Osteoblast (primary cell): ENCODE measurements around the gene MSI1. TPM values are rescaled to one million over a fixed set of nuclear protein-coding genes. Genes with fewer than 3 reads are reported as not detected.

Source experiments
- DNase-seq: peaks from one replicate; pipeline ENCODE4 v3.0.0; 2011; ENCODE audit warnings: low spot score, mixed read lengths; ENCODE audit not compliant: insufficient read length; ENCODE audit errors: missing footprints
- H2AFZ ChIP-seq: 2 replicates; pipeline ENCODE4 v1.6.0; 2011; ENCODE audit warnings: mild to moderate bottlenecking, low read length
- H3K27ac ChIP-seq: 2 replicates; pipeline ENCODE4 v1.5.1; 2011; ENCODE audit warnings: mild to moderate bottlenecking, low read depth, low read length, moderate library complexity
- H3K27me3 ChIP-seq: 2 replicates; pipeline ENCODE4 v1.6.0; 2012; ENCODE audit warnings: mild to moderate bottlenecking, control low read depth, inconsistent platforms, low read length, moderate library complexity; ENCODE audit not compliant: insufficient read depth
- H3K36me3 ChIP-seq: 2 replicates; pipeline ENCODE4 v1.5.1; 2011; ENCODE audit warnings: mild to moderate bottlenecking, low read length, control low read depth, moderate library complexity; ENCODE audit not compliant: insufficient read depth
- H3K4me1 ChIP-seq: 2 replicates; pipeline ENCODE4 v1.5.1; 2011; ENCODE audit warnings: mild to moderate bottlenecking, low read length, control low read depth, moderate library complexity; ENCODE audit not compliant: insufficient read depth
- H3K4me2 ChIP-seq: 2 replicates; pipeline ENCODE4 v1.6.0; 2011; ENCODE audit warnings: mild to moderate bottlenecking, low read length; ENCODE audit not compliant: insufficient read depth
- H3K4me3 ChIP-seq: fragments of 200-600 bp; sonication (generic); 3 replicates; pipeline ENCODE4 v1.5.1; 2012; ENCODE audit warnings: mild to moderate bottlenecking, low read length, inconsistent platforms; ENCODE audit not compliant: insufficient read depth
- H3K79me2 ChIP-seq: 2 replicates; pipeline ENCODE4 v1.6.0; 2012; ENCODE audit warnings: mild to moderate bottlenecking, low read length, control low read depth, inconsistent platforms; ENCODE audit not compliant: insufficient read depth
- H3K9me3 ChIP-seq: 2 replicates; pipeline ENCODE4 v1.5.1; 2011; ENCODE audit warnings: low read depth, low read length, control low read depth
- H4K20me1 ChIP-seq: 2 replicates; pipeline ENCODE4 v1.6.0; 2012; ENCODE audit warnings: mild to moderate bottlenecking, low read length, control low read depth; ENCODE audit not compliant: insufficient read depth
- total RNA-seq: library from RNA; depleted of rRNA; stranded (reverse); fragments of >200 nt; gene quantifications from 2 replicates; pipeline ENCODE4 v1.2.3, GENCODE V29; 2012
- TF ChIP-seq, protein P1 (sequence below): IDR thresholded peaks from 2 replicates; pipeline ENCODE4 v1.5.1; 2011; ENCODE audit warnings: mild to moderate bottlenecking, low read depth, low read length, moderate library complexity; ENCODE audit errors: extremely low read depth

Gene MSI1
- total RNA-seq, 1 donor, result under 0.01 TPM

- no peak overlapping the region for H2AFZ ChIP-seq
- no peaks in the 10 kb centered on the region for H3K4me1 ChIP-seq
- TF ChIP-seq, protein P1, sequence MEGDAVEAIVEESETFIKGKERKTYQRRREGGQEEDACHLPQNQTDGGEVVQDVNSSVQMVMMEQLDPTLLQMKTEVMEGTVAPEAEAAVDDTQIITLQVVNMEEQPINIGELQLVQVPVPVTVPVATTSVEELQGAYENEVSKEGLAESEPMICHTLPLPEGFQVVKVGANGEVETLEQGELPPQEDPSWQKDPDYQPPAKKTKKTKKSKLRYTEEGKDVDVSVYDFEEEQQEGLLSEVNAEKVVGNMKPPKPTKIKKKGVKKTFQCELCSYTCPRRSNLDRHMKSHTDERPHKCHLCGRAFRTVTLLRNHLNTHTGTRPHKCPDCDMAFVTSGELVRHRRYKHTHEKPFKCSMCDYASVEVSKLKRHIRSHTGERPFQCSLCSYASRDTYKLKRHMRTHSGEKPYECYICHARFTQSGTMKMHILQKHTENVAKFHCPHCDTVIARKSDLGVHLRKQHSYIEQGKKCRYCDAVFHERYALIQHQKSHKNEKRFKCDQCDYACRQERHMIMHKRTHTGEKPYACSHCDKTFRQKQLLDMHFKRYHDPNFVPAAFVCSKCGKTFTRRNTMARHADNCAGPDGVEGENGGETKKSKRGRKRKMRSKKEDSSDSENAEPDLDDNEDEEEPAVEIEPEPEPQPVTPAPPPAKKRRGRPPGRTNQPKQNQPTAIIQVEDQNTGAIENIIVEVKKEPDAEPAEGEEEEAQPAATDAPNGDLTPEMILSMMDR, result no peak
- DNase-seq, result peak; percentile 13
- H3K27ac ChIP-seq, result no peak overlapping the region
- no peaks in the 10 kb centered on the region for H3K36me3 ChIP-seq
- H3K27me3 ChIP-seq, result peaks cover 22% of the 10 kb centered on the region
- no peak overlapping the region for H3K4me2 ChIP-seq
- no peaks in the 10 kb centered on the region for H3K79me2 ChIP-seq
- H3K9me3 ChIP-seq, result no peaks in the 10 kb centered on the region
- H3K4me3 ChIP-seq, result no peak overlapping the region
- no peaks in the 10 kb centered on the region for H4K20me1 ChIP-seq
Observed at GRCh38 chr12:120376934-120377572, 8.1 kb upstream of the MSI1 start.

- Histone ChIP-seq H3K4me1 (no peaks in the 10 kb centered on the region), H3K9me3 (no peaks in the 10 kb centered on the region), H3K27me3 (peaks cover 28% of the 10 kb centered on the region), H3K4me2 (no peak overlapping the region), H3K27ac (no peak overlapping the region), H3K36me3 (no peaks in the 10 kb centered on the region), H4K20me1 (no peaks in the 10 kb centered on the region), H3K79me2 (no peaks in the 10 kb centered on the region), H3K4me3 (no peak overlapping the region), H2AFZ (no peak overlapping the region)
- no peak for DNase-seq
- TF ChIP-seq, protein P1, result no peak
Observed at GRCh38 chr12:120376416-120376815, 7.5 kb upstream of the MSI1 start.

- Histone ChIP-seq H3K4me1 (no peaks in the 10 kb centered on the region), H4K20me1 (no peaks in the 10 kb centered on the region), H3K27me3 (peaks cover 32% of the 10 kb centered on the region), H3K36me3 (no peaks in the 10 kb centered on the region), H3K9me3 (no peaks in the 10 kb centered on the region), H2AFZ (no peak overlapping the region), H3K4me2 (no peak overlapping the region), H3K27ac (no peak overlapping the region), H3K4me3 (no peak overlapping the region), H3K79me2 (no peaks in the 10 kb centered on the region)
- DNase-seq, result peak; percentile 6
- TF ChIP-seq, protein P1, result no peak
Observed at GRCh38 chr12:120376009-120376408, 7.0 kb upstream of the MSI1 start.

GRCh38 chr12:120373683-120374082 is 4.7 kb upstream of the MSI1 start:
- H3K4me1 ChIP-seq, result no peaks in the 10 kb centered on the region
- H3K79me2 ChIP-seq, result no peaks in the 10 kb centered on the region
- no peak overlapping the region for H3K4me3 ChIP-seq
- TF ChIP-seq, protein P1, result no peak
- no peak for DNase-seq
- H3K27ac ChIP-seq, result no peak overlapping the region
- peaks cover 49% of the 10 kb centered on the region for H3K27me3 ChIP-seq
- no peaks in the 10 kb centered on the region for H3K9me3 ChIP-seq
- no peaks in the 10 kb centered on the region for H3K36me3 ChIP-seq
- no peaks in the 10 kb centered on the region for H4K20me1 ChIP-seq
- no peak overlapping the region for H2AFZ ChIP-seq
- no peak overlapping the region for H3K4me2 ChIP-seq
